ENCODE results near the gene THSD7B. TPM values are rescaled to one million over a fixed set of nuclear protein-coding genes. Genes with fewer than 3 reads are reported as not detected.

The THSD7B gene
- total and polyA plus RNA-seq, 9 of the 15 experiments (the other 6 are each of a cell fraction or from before 2014, with no cell fraction given): not detected

DNA sequence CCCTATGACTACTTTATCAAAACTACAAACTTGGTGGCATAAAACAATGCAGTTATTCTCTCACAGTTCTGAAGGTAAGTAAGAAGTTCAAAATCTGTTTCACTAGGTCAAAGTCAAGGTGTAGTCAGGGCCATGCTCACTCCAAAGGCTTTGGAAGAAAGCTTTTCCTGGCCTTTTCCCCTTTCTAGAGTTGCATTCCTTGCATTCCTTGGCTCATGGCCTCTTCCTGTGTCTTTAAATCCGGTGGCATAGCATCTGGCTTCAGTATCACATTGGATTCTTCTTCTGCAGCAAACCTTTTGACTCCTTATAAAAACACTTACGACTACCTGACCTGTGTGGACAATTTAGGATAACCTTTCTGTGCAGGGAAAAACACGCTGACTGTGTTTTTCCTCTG, 655.4 kb downstream of the THSD7B start (continued):
- TF ChIP-seq TBP (optimal IDR thresholded peaks at IDR 0.05; ENCODE audit: low read depth, low read length): no peak

DNA sequence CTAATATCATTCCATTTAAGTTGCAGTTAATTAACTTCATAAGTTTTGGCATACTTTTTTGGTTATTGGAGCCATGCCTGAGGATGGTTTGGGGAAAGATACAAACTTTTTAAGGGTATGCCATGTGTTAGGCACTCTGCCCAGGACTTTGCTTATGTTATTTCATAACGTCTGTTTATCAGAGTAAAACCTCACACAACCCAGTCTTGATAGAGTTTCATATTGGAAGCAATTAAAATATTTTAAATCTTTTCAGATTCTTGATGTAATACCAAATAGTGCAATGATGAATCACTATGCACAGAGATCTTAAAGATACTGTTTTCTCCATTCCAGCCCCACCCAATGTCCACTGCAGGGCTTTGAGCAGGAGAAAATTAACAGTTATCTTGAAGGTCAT, 669.8 kb downstream of the THSD7B start:
- Histone ChIP-seq H3K79me2 (ENCODE audit: control insufficient read depth, insufficient read depth, low read length) (no peaks in the 10 kb centered on the region), H3K4me1 (replicated peaks in 1 of 2; ENCODE audit: control insufficient read depth in 2 of 2, insufficient read depth in 2 of 2, low read length in 2 of 2) (no peaks in the 10 kb centered on the region), H3K9ac (ENCODE audit: insufficient read depth in 1 of 2, low read depth in 2 of 2, low read length in 2 of 2) (no peak overlapping the region), H3K36me3 (ENCODE audit: control insufficient read depth, insufficient read depth, low read length) (no peaks in the 10 kb centered on the region), H3K9me3 (replicated peaks; ENCODE audit: control insufficient read depth, insufficient read depth, low read depth, low read length) (no peaks in the 10 kb centered on the region; the same call in none of the 2 replicates), H3K9me1 (ENCODE audit: control insufficient read depth, insufficient read depth, low read length) (no peaks in the 10 kb centered on the region), H3K27me3 (ENCODE audit: control insufficient read depth in 2 of 2, insufficient read depth in 2 of 2, low read length in 2 of 2) (no peaks in the 10 kb centered on the region), H3K4me2 (ENCODE audit: insufficient read depth, low read length) (no peak overlapping the region), H2AFZ (ENCODE audit: low read depth, low read length) (no peak overlapping the region), H3K4me3 (no peak overlapping the region), H3K27ac (ENCODE audit: extremely low read depth, low read depth, low read length) (no peak overlapping the region), H4K20me1 (replicated peaks; ENCODE audit: control insufficient read depth, insufficient read depth, low read length) (no peaks in the 10 kb centered on the region)
- in situ Hi-C loops (cut with MboI) (no loop called here), intact Hi-C loops (cut with micrococcal nuclease) (no loop called here)
- TF ChIP-seq SRSF9 (IDR thresholded peaks at IDR 0.05; ENCODE audit: borderline replicate concordance, low read depth, low read length): no peak
- TF ChIP-seq ZNF143 (CRISPR knock-in tag; IDR thresholded peaks at IDR 0.05): no peak
- no peak for TF ChIP-seq ZNF140 (CRISPR knock-in tag; IDR thresholded peaks at IDR 0.05)
- TF ChIP-seq TAL1 (IDR thresholded peaks at IDR 0.05): no peak
- no peak for TF ChIP-seq TGIF2 (CRISPR knock-in tag; IDR thresholded peaks at IDR 0.05)
- DNase-seq (ENCODE audit: extremely low read depth in 1 of 4, low spot score in 3 of 4): no peak
- ChIA-PET CTCF (ENCODE audit: low intra/inter-chr PET ratio) (no interaction called here), POLR2A (no interaction called here)
- no TSS peak for BruUV-seq (replicated peaks)
- no peak for ATAC-seq
- no peak for FAIRE-seq
- WGBS (ENCODE audit: insufficient coverage, low coverage, missing lambda C conversion rate): 0% methylated on average over 1 of the region's 1 CpG

DNA sequence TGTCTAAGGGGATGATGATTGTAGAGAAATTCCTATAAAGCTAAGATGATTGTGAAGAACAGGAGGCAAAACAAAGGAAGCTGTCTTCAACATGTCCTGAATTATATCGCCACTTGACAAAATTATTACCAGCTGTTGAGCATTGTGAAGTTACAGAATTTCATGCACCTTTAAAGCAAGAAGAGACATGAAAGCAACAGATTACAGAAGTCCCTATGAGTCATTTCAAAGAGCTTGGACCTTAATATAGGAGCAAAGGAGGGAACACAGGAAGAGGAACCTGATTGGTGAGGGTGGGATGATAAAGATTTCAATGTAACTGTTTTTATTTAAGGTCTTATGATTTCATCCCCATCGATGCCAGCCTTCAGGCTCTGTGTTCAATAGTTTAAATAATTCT, 672.0 kb downstream of the THSD7B start:
- no peak overlapping the region for H2AFZ ChIP-seq (ENCODE audit: low read depth, low read length)
- BruUV-seq (replicated peaks): no TSS peak
- no peak overlapping the region for H3K4me3 ChIP-seq
- no peaks in the 10 kb centered on the region for H3K79me2 ChIP-seq (ENCODE audit: control insufficient read depth, insufficient read depth, low read length)
- no peak overlapping the region for H3K27ac ChIP-seq (ENCODE audit: extremely low read depth, low read depth, low read length)
- no peak overlapping the region for H3K4me2 ChIP-seq (ENCODE audit: insufficient read depth, low read length)
- in situ Hi-C loops (cut with MboI): no loop called here
- ChIA-PET POLR2A (no interaction called here), CTCF (ENCODE audit: low intra/inter-chr PET ratio) (no interaction called here)
- no peaks in the 10 kb centered on the region for H4K20me1 ChIP-seq (replicated peaks; ENCODE audit: control insufficient read depth, insufficient read depth, low read length)
- DNase-seq (ENCODE audit: extremely low read depth in 1 of 4, low spot score in 3 of 4) (no peak), ATAC-seq (no peak), FAIRE-seq (no peak)
- H3K9me1 ChIP-seq (ENCODE audit: control insufficient read depth, insufficient read depth, low read length): no peaks in the 10 kb centered on the region
- no peak overlapping the region for H3K9ac ChIP-seq (ENCODE audit: insufficient read depth in 1 of 2, low read depth in 2 of 2, low read length in 2 of 2)
- H3K27me3 ChIP-seq (ENCODE audit: control insufficient read depth in 2 of 2, insufficient read depth in 2 of 2, low read length in 2 of 2): no peaks in the 10 kb centered on the region
- H3K36me3 ChIP-seq (ENCODE audit: control insufficient read depth, insufficient read depth, low read length): no peaks in the 10 kb centered on the region
- intact Hi-C loops (cut with micrococcal nuclease): no loop called here
- H3K9me3 ChIP-seq (replicated peaks; ENCODE audit: control insufficient read depth, insufficient read depth, low read depth, low read length): no peaks in the 10 kb centered on the region; the same call in none of the 2 replicates
- no peaks in the 10 kb centered on the region for H3K4me1 ChIP-seq (replicated peaks in 1 of 2; ENCODE audit: control insufficient read depth in 2 of 2, insufficient read depth in 2 of 2, low read length in 2 of 2)
- WGBS (ENCODE audit: insufficient coverage, low coverage, missing lambda C conversion rate): 0% methylated on average over 2 of the region's 2 CpGs
- no peak for TF ChIP-seq CC2D1A (IDR thresholded peaks at IDR 0.05)
- no peak for TF ChIP-seq RBM17 (IDR thresholded peaks at IDR 0.05; ENCODE audit: borderline replicate concordance, low read depth, low read length)
- TF ChIP-seq XRCC3 (IDR thresholded peaks at IDR 0.05): no peak
- TF ChIP-seq, protein P1, sequence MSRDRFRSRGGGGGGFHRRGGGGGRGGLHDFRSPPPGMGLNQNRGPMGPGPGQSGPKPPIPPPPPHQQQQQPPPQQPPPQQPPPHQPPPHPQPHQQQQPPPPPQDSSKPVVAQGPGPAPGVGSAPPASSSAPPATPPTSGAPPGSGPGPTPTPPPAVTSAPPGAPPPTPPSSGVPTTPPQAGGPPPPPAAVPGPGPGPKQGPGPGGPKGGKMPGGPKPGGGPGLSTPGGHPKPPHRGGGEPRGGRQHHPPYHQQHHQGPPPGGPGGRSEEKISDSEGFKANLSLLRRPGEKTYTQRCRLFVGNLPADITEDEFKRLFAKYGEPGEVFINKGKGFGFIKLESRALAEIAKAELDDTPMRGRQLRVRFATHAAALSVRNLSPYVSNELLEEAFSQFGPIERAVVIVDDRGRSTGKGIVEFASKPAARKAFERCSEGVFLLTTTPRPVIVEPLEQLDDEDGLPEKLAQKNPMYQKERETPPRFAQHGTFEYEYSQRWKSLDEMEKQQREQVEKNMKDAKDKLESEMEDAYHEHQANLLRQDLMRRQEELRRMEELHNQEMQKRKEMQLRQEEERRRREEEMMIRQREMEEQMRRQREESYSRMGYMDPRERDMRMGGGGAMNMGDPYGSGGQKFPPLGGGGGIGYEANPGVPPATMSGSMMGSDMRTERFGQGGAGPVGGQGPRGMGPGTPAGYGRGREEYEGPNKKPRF (IDR thresholded peaks at IDR 0.05; ENCODE audit: low read depth, low read length): no peak
- no peak for TF ChIP-seq RBBP5 (IDR thresholded peaks at IDR 0.05; ENCODE audit: borderline replicate concordance, insufficient read depth, low read length, poor library complexity, severe bottlenecking)
- TF ChIP-seq, protein P2, sequence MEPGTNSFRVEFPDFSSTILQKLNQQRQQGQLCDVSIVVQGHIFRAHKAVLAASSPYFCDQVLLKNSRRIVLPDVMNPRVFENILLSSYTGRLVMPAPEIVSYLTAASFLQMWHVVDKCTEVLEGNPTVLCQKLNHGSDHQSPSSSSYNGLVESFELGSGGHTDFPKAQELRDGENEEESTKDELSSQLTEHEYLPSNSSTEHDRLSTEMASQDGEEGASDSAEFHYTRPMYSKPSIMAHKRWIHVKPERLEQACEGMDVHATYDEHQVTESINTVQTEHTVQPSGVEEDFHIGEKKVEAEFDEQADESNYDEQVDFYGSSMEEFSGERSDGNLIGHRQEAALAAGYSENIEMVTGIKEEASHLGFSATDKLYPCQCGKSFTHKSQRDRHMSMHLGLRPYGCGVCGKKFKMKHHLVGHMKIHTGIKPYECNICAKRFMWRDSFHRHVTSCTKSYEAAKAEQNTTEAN (CRISPR knock-in tag; IDR thresholded peaks at IDR 0.05): no peak

Data from K562 (cell line).